MM.1S (cell line): Measurements from ENCODE around the gene ZBTB1.

Experiments
- DNase-seq: peaks from one replicate; pipeline ENCODE4 v3.0.0-alpha.2; 2015
- H2AFZ ChIP-seq: fragments of 300-600 bp; sonication (generic); 2 replicates; pipeline ENCODE4 v1.6.0; 2016; ENCODE audit warnings: antibody characterized with exemption, low read length
- H3F3A ChIP-seq: fragments of 300-600 bp; sonication (generic); 2 replicates; pipeline ENCODE4 v1.6.1; 2016; ENCODE audit warnings: mild to moderate bottlenecking, antibody characterized with exemption, low read length, moderate library complexity, mixed read lengths; ENCODE audit not compliant: insufficient read depth
- H3K27ac ChIP-seq: fragments of 300-600 bp; sonication (generic); 2 replicates; pipeline ENCODE4 v1.5.1; 2016; ENCODE audit warnings: mild to moderate bottlenecking, low read length
- H3K27me3 ChIP-seq: fragments of 300-600 bp; sonication (generic); replicated peaks from 2 replicates; pipeline ENCODE4 v1.6.0; 2016; ENCODE audit warnings: low read length; ENCODE audit not compliant: insufficient read depth
- H3K36me3 ChIP-seq: fragments of 300-600 bp; sonication (generic); replicated peaks from 2 replicates; pipeline ENCODE4 v1.6.1; 2016; ENCODE audit warnings: mild to moderate bottlenecking, low read length, mixed read lengths; ENCODE audit not compliant: insufficient read depth
- H3K4me1 ChIP-seq: fragments of 300-600 bp; sonication (generic); 2 replicates; pipeline ENCODE4 v1.6.1; 2016; ENCODE audit warnings: low read length, mixed read lengths
- H3K4me2 ChIP-seq: fragments of 300-600 bp; sonication (generic); 2 replicates; pipeline ENCODE4 v1.6.0; 2016; ENCODE audit warnings: low read depth, low read length
- H3K4me3 ChIP-seq: fragments of 300-600 bp; sonication (generic); 2 replicates; pipeline ENCODE4 v1.5.1; 2016; ENCODE audit warnings: low read length, mixed read lengths
- H3K79me2 ChIP-seq: fragments of 300-600 bp; sonication (generic); 2 replicates; pipeline ENCODE4 v1.6.1; 2016; ENCODE audit warnings: mixed run types, low read length, mixed read lengths
- H3K9ac ChIP-seq: fragments of 300-600 bp; sonication (generic); 2 replicates; pipeline ENCODE4 v1.6.1; 2016; ENCODE audit warnings: low read length, mixed read lengths
- H3K9me2 ChIP-seq: fragments of 300-600 bp; sonication (generic); replicated peaks from 2 replicates; pipeline ENCODE4 v1.6.1; 2016; ENCODE audit warnings: mild to moderate bottlenecking, low read length, mixed read lengths; ENCODE audit not compliant: insufficient read depth
- H3K9me3 ChIP-seq: fragments of 300-600 bp; sonication (generic); replicated peaks from 2 replicates; pipeline ENCODE4 v1.6.1; 2016; ENCODE audit warnings: mild to moderate bottlenecking, low read length, mixed read lengths; ENCODE audit not compliant: insufficient read depth
- H4K20me1 ChIP-seq: fragments of 300-600 bp; sonication (generic); 2 replicates; pipeline ENCODE4 v1.6.1; 2016; ENCODE audit warnings: mild to moderate bottlenecking, low read length, moderate library complexity, mixed read lengths; ENCODE audit not compliant: insufficient read depth
- CTCF ChIP-seq: fragments of 300-600 bp; sonication (generic); IDR thresholded peaks from 2 replicates; pipeline ENCODE4 v1.5.1; 2016; ENCODE audit warnings: antibody characterized with exemption, low read length, mixed read lengths
- EZH2 ChIP-seq: fragments of 300-600 bp; sonication (generic); optimal IDR thresholded peaks from 2 replicates; pipeline ENCODE3; 2017; ENCODE audit warnings: low read depth, mild to moderate bottlenecking, antibody characterized with exemption, low read length, mixed read lengths
- EZH2phosphoT487 ChIP-seq: fragments of 300-600 bp; sonication (generic); IDR thresholded peaks from 2 replicates; pipeline ENCODE4 v1.6.1; 2018; ENCODE audit warnings: antibody characterized with exemption, low read length

The ZBTB1 gene

GRCh38 chr14:64488590-64489099 is 15.9 kb upstream of the ZBTB1 start:
- H3K9ac ChIP-seq, result no peak overlapping the region
- H3K4me2 ChIP-seq, result no peak overlapping the region
- no peaks in the 10 kb centered on the region for H4K20me1 ChIP-seq
- H3F3A ChIP-seq, result no peaks in the 10 kb centered on the region
- no peak for TF ChIP-seq EZH2phosphoT487
- no peak for TF ChIP-seq CTCF
- no peak for TF ChIP-seq EZH2
- H3K9me3 ChIP-seq, result no peaks in the 10 kb centered on the region
- DNase-seq, result no peak
- no peaks in the 10 kb centered on the region for H3K36me3 ChIP-seq
- no peak overlapping the region for H2AFZ ChIP-seq
- H3K9me2 ChIP-seq, result no peaks in the 10 kb centered on the region
- no peaks in the 10 kb centered on the region for H3K27me3 ChIP-seq
- no peaks in the 10 kb centered on the region for H3K4me1 ChIP-seq
- H3K27ac ChIP-seq, result no peak overlapping the region
- H3K79me2 ChIP-seq, result no peaks in the 10 kb centered on the region; the same call in 1 of the 2 replicates
- no peak overlapping the region for H3K4me3 ChIP-seq

- no peaks in the 10 kb centered on the region for H3F3A ChIP-seq
- no peak for TF ChIP-seq EZH2phosphoT487
- TF ChIP-seq EZH2, result no peak
- no peak for TF ChIP-seq CTCF
- no peaks in the 10 kb centered on the region for H3K36me3 ChIP-seq
- H3K4me3 ChIP-seq, result no peak overlapping the region
- no peaks in the 10 kb centered on the region for H3K9me3 ChIP-seq
- H3K27ac ChIP-seq, result no peak overlapping the region
- H3K9me2 ChIP-seq, result no peaks in the 10 kb centered on the region
- H3K4me1 ChIP-seq, result no peaks in the 10 kb centered on the region
- no peaks in the 10 kb centered on the region; the same call in 1 of the 2 replicates for H3K79me2 ChIP-seq
- no peaks in the 10 kb centered on the region for H3K27me3 ChIP-seq
- H3K4me2 ChIP-seq, result no peak overlapping the region
- H2AFZ ChIP-seq, result no peak overlapping the region
- no peak for DNase-seq
- H3K9ac ChIP-seq, result no peak overlapping the region
- H4K20me1 ChIP-seq, result no peaks in the 10 kb centered on the region
Measured at GRCh38 chr14:64491637-64492036, 12.9 kb upstream of the ZBTB1 start.

- Histone ChIP-seq H3K9ac (no peak overlapping the region), H3K4me1 (no peaks in the 10 kb centered on the region), H3K4me3 (no peak overlapping the region), H3K27ac (no peak overlapping the region), H4K20me1 (no peaks in the 10 kb centered on the region), H3K9me2 (no peaks in the 10 kb centered on the region), H3K27me3 (no peaks in the 10 kb centered on the region), H2AFZ (no peak overlapping the region), H3K9me3 (no peaks in the 10 kb centered on the region), H3F3A (no peaks in the 10 kb centered on the region), H3K4me2 (no peak overlapping the region), H3K79me2 (peaks cover 4% of the 10 kb centered on the region), H3K36me3 (no peaks in the 10 kb centered on the region; the same call in 1 of the 2 replicates)
- TF ChIP-seq CTCF, result no peak
- TF ChIP-seq EZH2phosphoT487, result no peak
- TF ChIP-seq EZH2, result no peak
- DNase-seq, result no peak
Measured at GRCh38 chr14:64493455-64493854, 11.1 kb upstream of the ZBTB1 start.
